Measurements from ENCODE around the gene MTF2.
"Not testable (repeated sequence)": the region's sequence is repeated elsewhere in the genome, so short reads cannot be mapped to it uniquely, and the experiment has no call there.

The MTF2 gene

GRCh38 chr1:93078986-93079654 lies at the start of gene MTF2:
Gene MTF2, plus strand, starts transcription at chr1:93079283. Its CDS starts 244 bp downstream, at chr1:93079527.
- no peaks in the 10 kb centered on the region for H3K36me3 ChIP-seq
- H3K27me3 ChIP-seq, result no peaks in the 10 kb centered on the region
- peak within 1 kb of the TSS; percentile 77 to 90 for H3K4me3 ChIP-seq (ENCODE audit: low read depth in 1 of 2, low read length in 1 of 2)
- no peaks in the 10 kb centered on the region for H3K9me3 ChIP-seq
- H3K27ac ChIP-seq, result peak within 1 kb of the TSS; percentile 90
- no peak for TF ChIP-seq CTCF (IDR thresholded peaks at IDR 0.05)
- H3K4me1 ChIP-seq (ENCODE audit: control insufficient read depth in 1 of 2, insufficient read depth in 1 of 2, low read depth in 1 of 2, low read length in 1 of 2), result peaks cover 41 to 47% of the 10 kb centered on the region in 2 experiments

- Histone ChIP-seq H3K36me3 (no peaks in the 10 kb centered on the region), H3K4me3 (ENCODE audit: low read depth in 1 of 2, low read length in 1 of 2) (no peak overlapping the region), H3K27ac (peak overlapping the region; percentile 69), H3K9me3 (no peaks in the 10 kb centered on the region), H3K4me1 (ENCODE audit: control insufficient read depth in 1 of 2, insufficient read depth in 1 of 2, low read depth in 1 of 2, low read length in 1 of 2) (peaks cover 37 to 53% of the 10 kb centered on the region in 2 experiments), H3K27me3 (no peaks in the 10 kb centered on the region)
- TF ChIP-seq CTCF (IDR thresholded peaks at IDR 0.05), result no peak
These were observed 49.8 kb upstream of the MTF2 start for GRCh38 chr1:93029317-93029716.

GRCh38 chr1:93030191-93030590 lies 48.9 kb upstream of the MTF2 start:
- Histone ChIP-seq H3K27ac (peak overlapping the region; percentile 69), H3K4me1 (ENCODE audit: control insufficient read depth in 1 of 2, insufficient read depth in 1 of 2, low read depth in 1 of 2, low read length in 1 of 2) (peaks cover 37 to 53% of the 10 kb centered on the region in 2 experiments)
- not testable (repeated sequence) for H3K36me3 ChIP-seq; H3K27me3 ChIP-seq; H3K9me3 ChIP-seq; H3K4me3 ChIP-seq (ENCODE audit: low read depth in 1 of 2, low read length in 1 of 2)

- Histone ChIP-seq H3K9me3 (no peaks in the 10 kb centered on the region), H3K27me3 (peaks cover 7% of the 10 kb centered on the region), H3K27ac (no peak overlapping the region), H3K36me3 (no peaks in the 10 kb centered on the region), H3K4me1 (ENCODE audit: control insufficient read depth in 1 of 2, insufficient read depth in 1 of 2, low read depth in 1 of 2, low read length in 1 of 2) (peaks cover 29 to 43% of the 10 kb centered on the region in 2 experiments), H3K4me3 (ENCODE audit: low read depth in 1 of 2, low read length in 1 of 2) (no peak overlapping the region)
- TF ChIP-seq CTCF (IDR thresholded peaks at IDR 0.05), result no peak
These were observed 47.4 kb upstream of the MTF2 start for GRCh38 chr1:93031711-93032110.

- TF ChIP-seq CTCF (IDR thresholded peaks at IDR 0.05), result no peak
These were observed 46.1 kb upstream of the MTF2 start for GRCh38 chr1:93033029-93033428.

GRCh38 chr1:93033785-93034184 lies 45.3 kb upstream of the MTF2 start:
- no peaks in the 10 kb centered on the region for H3K36me3 ChIP-seq
- H3K27me3 ChIP-seq, result peaks cover 7% of the 10 kb centered on the region
- H3K4me1 ChIP-seq (ENCODE audit: control insufficient read depth in 1 of 2, insufficient read depth in 1 of 2, low read depth in 1 of 2, low read length in 1 of 2), result peaks cover 27 to 38% of the 10 kb centered on the region in 2 experiments
- H3K9me3 ChIP-seq, result no peaks in the 10 kb centered on the region
- no peak overlapping the region for H3K27ac ChIP-seq
- no peak for TF ChIP-seq CTCF (IDR thresholded peaks at IDR 0.05)
- H3K4me3 ChIP-seq (ENCODE audit: low read depth in 1 of 2, low read length in 1 of 2), result no peak overlapping the region

More at GRCh38 chr1:93033029-93033428, 46.1 kb upstream of the MTF2 start:
- Histone ChIP-seq H3K4me1 (ENCODE audit: control insufficient read depth in 1 of 2, insufficient read depth in 1 of 2, low read depth in 1 of 2, low read length in 1 of 2) (peaks cover 30 to 43% of the 10 kb centered on the region in 2 experiments), H3K36me3 (no peaks in the 10 kb centered on the region), H3K27ac (no peak overlapping the region), H3K27me3 (peaks cover 7% of the 10 kb centered on the region), H3K9me3 (no peaks in the 10 kb centered on the region), H3K4me3 (ENCODE audit: low read depth in 1 of 2, low read length in 1 of 2) (no peak overlapping the region)

Measured in neutrophil (primary cell).